SK-N-SH treated with all-trans-retinoic acid at 6 μM for 48 hours (cell line): Measurements from ENCODE around the gene TECRL.

Experiments used
- ATAC-seq: fragments of 200-7000 bp; cut with Tn5 transposase; 3 replicates; pipeline ENCODE4 v1.9.1; 2020; ENCODE audit warnings: mild to moderate bottlenecking, moderate library complexity
- ARNTL ChIP-seq: fragments of 450-650 bp; formaldehyde crosslinking; IDR thresholded peaks from 2 replicates; pipeline ENCODE4 v1.5.0; 2020; ENCODE audit warnings: low read depth, mild to moderate bottlenecking, moderate library complexity, borderline replicate concordance
- BACH2 ChIP-seq: fragments of 250-450 bp; sonication (Bioruptor Pico); IDR thresholded peaks from 2 replicates; pipeline ENCODE4 v1.9.0; 2021; ENCODE audit warnings: mild to moderate bottlenecking, borderline replicate concordance
- CSDC2 ChIP-seq: fragments of 250-450 bp; sonication (Bioruptor Pico); IDR thresholded peaks from 2 replicates; pipeline ENCODE4 v1.5.0; 2020; ENCODE audit warnings: mild to moderate bottlenecking, moderate library complexity
- ESRRG ChIP-seq: fragments of 250-450 bp; sonication (Bioruptor Pico); IDR thresholded peaks from 2 replicates; pipeline ENCODE4 v1.6.1; 2021; ENCODE audit warnings: mild to moderate bottlenecking
- GLIS3 ChIP-seq: fragments of 250-450 bp; sonication (Bioruptor Pico); IDR thresholded peaks from 2 replicates; pipeline ENCODE4 v1.5.0; 2020; ENCODE audit warnings: mild to moderate bottlenecking, moderate library complexity
- ISL1 ChIP-seq: fragments of 250-450 bp; sonication (Bioruptor Pico); IDR thresholded peaks from 2 replicates; pipeline ENCODE4 v2.1.2; 2022; ENCODE audit warnings: mild to moderate bottlenecking, moderate library complexity
- OSR1 ChIP-seq: fragments of 250-450 bp; sonication (Bioruptor Pico); IDR thresholded peaks from 2 replicates; pipeline ENCODE4 v1.8.0; 2022; ENCODE audit warnings: moderate library complexity, mild to moderate bottlenecking, inconsistent platforms
- PPARA ChIP-seq: fragments of 250-450 bp; sonication (Bioruptor Pico); IDR thresholded peaks from 2 replicates; pipeline ENCODE4 v1.5.0; 2020; ENCODE audit warnings: mild to moderate bottlenecking, borderline replicate concordance
- RARB ChIP-seq: fragments of 250-450 bp; sonication (Bioruptor Pico); IDR thresholded peaks from 2 replicates; pipeline ENCODE4 v1.8.0; 2021; ENCODE audit warnings: mild to moderate bottlenecking, moderate library complexity
- SNAI2 ChIP-seq: fragments of 250-450 bp; sonication (Bioruptor Pico); IDR thresholded peaks from 2 replicates; pipeline ENCODE4 v1.5.0; 2020; ENCODE audit warnings: mild to moderate bottlenecking, moderate library complexity
- TCF4 ChIP-seq: fragments of 250-450 bp; sonication (Bioruptor Pico); IDR thresholded peaks from 2 replicates; pipeline ENCODE4 v1.8.0; 2021; ENCODE audit warnings: mild to moderate bottlenecking, moderate library complexity, borderline replicate concordance
- TOX ChIP-seq: fragments of 250-450 bp; sonication (Bioruptor Pico); IDR thresholded peaks from 2 replicates; pipeline ENCODE4 v1.8.0; 2021; ENCODE audit warnings: mild to moderate bottlenecking, moderate library complexity, borderline replicate concordance
- TSHZ2 ChIP-seq: fragments of 250-450 bp; sonication (Bioruptor Pico); IDR thresholded peaks from 2 replicates; pipeline ENCODE4 v1.5.0; 2020; ENCODE audit warnings: mild to moderate bottlenecking, moderate library complexity
- ZC3H10 ChIP-seq: fragments of 250-450 bp; sonication (Bioruptor Pico); IDR thresholded peaks from 2 replicates; pipeline ENCODE4 v1.5.1; 2021; ENCODE audit warnings: mild to moderate bottlenecking, moderate library complexity
- ZFP3 ChIP-seq: fragments of 250-450 bp; sonication (Bioruptor Pico); IDR thresholded peaks from 2 replicates; pipeline ENCODE4 v1.5.0; 2020; ENCODE audit warnings: mild to moderate bottlenecking, moderate library complexity
- ZFP30 ChIP-seq: fragments of 450-650 bp; formaldehyde crosslinking; IDR thresholded peaks from 2 replicates; pipeline ENCODE4 v1.5.0; 2022; ENCODE audit warnings: mild to moderate bottlenecking, moderate library complexity
- ZNF565 ChIP-seq: fragments of 450-650 bp; formaldehyde crosslinking; conservative IDR thresholded peaks from 2 replicates; pipeline ENCODE4 v1.5.0; 2020; ENCODE audit warnings: low read depth, mild to moderate bottlenecking, moderate library complexity
- ZNF8 ChIP-seq: fragments of 450-650 bp; formaldehyde crosslinking; IDR thresholded peaks from 2 replicates; pipeline ENCODE4 v1.5.0; 2020; ENCODE audit warnings: mild to moderate bottlenecking, moderate library complexity
- TF ChIP-seq, protein P1 (sequence below): fragments of 250-450 bp; sonication (Bioruptor Pico); IDR thresholded peaks from 2 replicates; pipeline ENCODE4 v1.5.1; 2020; ENCODE audit warnings: low read depth, mild to moderate bottlenecking, moderate library complexity
- TF ChIP-seq, protein P2 (sequence below): fragments of 250-450 bp; sonication (Bioruptor Pico); IDR thresholded peaks from 2 replicates; pipeline ENCODE4 v1.8.0; 2020; ENCODE audit warnings: mild to moderate bottlenecking, moderate library complexity, borderline replicate concordance
- TF ChIP-seq, protein P3 (sequence below): fragments of 250-450 bp; sonication (Bioruptor Pico); IDR thresholded peaks from 2 replicates; pipeline ENCODE4 v1.5.1; 2021; ENCODE audit warnings: mild to moderate bottlenecking, moderate library complexity

The TECRL gene

GRCh38 chr4:64305565-64306254 is 103.5 kb downstream of the TECRL start:
- TF ChIP-seq ZNF565 (CRISPR knock-in tag) (no peak), SNAI2 (CRISPR knock-in tag) (no peak), TOX (CRISPR knock-in tag) (no peak), TCF4 (CRISPR knock-in tag) (no peak), CSDC2 (CRISPR knock-in tag) (no peak), PPARA (CRISPR knock-in tag) (no peak), ISL1 (CRISPR knock-in tag) (no peak), BACH2 (CRISPR knock-in tag) (no peak), OSR1 (CRISPR knock-in tag) (no peak), RARB (CRISPR knock-in tag) (no peak), TSHZ2 (no peak), ESRRG (no peak), GLIS3 (CRISPR knock-in tag) (no peak), ZNF8 (no peak), ARNTL (CRISPR knock-in tag) (no peak), ZC3H10 (CRISPR knock-in tag) (no peak), ZFP3 (CRISPR knock-in tag) (no peak)
- TF ChIP-seq, protein P1, sequence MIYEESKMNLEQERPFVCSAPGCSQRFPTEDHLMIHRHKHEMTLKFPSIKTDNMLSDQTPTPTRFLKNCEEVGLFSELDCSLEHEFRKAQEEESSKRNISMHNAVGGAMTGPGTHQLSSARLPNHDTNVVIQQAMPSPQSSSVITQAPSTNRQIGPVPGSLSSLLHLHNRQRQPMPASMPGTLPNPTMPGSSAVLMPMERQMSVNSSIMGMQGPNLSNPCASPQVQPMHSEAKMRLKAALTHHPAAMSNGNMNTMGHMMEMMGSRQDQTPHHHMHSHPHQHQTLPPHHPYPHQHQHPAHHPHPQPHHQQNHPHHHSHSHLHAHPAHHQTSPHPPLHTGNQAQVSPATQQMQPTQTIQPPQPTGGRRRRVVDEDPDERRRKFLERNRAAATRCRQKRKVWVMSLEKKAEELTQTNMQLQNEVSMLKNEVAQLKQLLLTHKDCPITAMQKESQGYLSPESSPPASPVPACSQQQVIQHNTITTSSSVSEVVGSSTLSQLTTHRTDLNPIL (CRISPR knock-in tag): no peak
- TF ChIP-seq, protein P2, sequence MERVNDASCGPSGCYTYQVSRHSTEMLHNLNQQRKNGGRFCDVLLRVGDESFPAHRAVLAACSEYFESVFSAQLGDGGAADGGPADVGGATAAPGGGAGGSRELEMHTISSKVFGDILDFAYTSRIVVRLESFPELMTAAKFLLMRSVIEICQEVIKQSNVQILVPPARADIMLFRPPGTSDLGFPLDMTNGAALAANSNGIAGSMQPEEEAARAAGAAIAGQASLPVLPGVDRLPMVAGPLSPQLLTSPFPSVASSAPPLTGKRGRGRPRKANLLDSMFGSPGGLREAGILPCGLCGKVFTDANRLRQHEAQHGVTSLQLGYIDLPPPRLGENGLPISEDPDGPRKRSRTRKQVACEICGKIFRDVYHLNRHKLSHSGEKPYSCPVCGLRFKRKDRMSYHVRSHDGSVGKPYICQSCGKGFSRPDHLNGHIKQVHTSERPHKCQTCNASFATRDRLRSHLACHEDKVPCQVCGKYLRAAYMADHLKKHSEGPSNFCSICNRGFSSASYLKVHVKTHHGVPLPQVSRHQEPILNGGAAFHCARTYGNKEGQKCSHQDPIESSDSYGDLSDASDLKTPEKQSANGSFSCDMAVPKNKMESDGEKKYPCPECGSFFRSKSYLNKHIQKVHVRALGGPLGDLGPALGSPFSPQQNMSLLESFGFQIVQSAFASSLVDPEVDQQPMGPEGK (CRISPR knock-in tag): no peak
- TF ChIP-seq, all 23 proteins: peak for 0
- ATAC-seq: no peak

DNA sequence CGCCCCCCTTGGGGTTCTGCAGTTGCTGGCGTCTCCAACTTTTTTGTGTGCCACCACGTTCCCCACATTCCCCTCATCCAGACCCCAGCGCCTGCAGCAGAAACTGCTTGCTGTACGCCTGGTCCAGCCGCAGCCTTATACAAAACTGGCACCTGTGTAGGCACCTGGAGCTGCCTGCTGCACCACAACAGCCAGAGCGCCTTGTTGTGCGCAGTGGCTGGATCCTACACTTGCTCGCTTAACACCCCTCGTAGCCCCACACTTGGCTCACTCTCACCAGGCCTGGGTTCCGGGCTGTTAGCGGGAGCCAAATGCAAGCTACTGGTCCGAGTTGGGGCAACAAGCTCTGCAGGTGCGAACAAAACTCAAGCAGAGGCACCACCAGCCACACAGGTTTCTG is 136.8 kb downstream of the TECRL start:
- TF ChIP-seq TOX (CRISPR knock-in tag) (no peak), ZFP30 (CRISPR knock-in tag) (no peak), TCF4 (CRISPR knock-in tag) (no peak), ZC3H10 (CRISPR knock-in tag) (no peak), CSDC2 (CRISPR knock-in tag) (no peak), PPARA (CRISPR knock-in tag) (no peak), ZFP3 (CRISPR knock-in tag) (no peak), TSHZ2 (no peak), ESRRG (no peak)
- TF ChIP-seq, protein P3, sequence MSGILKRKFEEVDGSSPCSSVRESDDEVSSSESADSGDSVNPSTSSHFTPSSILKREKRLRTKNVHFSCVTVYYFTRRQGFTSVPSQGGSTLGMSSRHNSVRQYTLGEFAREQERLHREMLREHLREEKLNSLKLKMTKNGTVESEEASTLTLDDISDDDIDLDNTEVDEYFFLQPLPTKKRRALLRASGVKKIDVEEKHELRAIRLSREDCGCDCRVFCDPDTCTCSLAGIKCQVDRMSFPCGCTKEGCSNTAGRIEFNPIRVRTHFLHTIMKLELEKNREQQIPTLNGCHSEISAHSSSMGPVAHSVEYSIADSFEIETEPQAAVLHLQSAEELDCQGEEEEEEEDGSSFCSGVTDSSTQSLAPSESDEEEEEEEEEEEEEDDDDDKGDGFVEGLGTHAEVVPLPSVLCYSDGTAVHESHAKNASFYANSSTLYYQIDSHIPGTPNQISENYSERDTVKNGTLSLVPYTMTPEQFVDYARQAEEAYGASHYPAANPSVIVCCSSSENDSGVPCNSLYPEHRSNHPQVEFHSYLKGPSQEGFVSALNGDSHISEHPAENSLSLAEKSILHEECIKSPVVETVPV (CRISPR knock-in tag): no peak
- no peak for ATAC-seq
